ENCODE data around the gene COQ10B.
"Not testable (repeated sequence)": the region's sequence is repeated elsewhere in the genome, so short reads cannot be mapped to it uniquely, and the experiment has no call there.

Gene COQ10B

GRCh38 chr2:197477797-197478196, 24.4 kb downstream of the COQ10B start:
- no peak overlapping the region for H3K27ac ChIP-seq (ENCODE audit: low read depth, low read length)
- H3K9ac ChIP-seq (ENCODE audit: low read length) = no peak overlapping the region
- H3K79me1 ChIP-seq (ENCODE audit: low read length) = no peaks in the 10 kb centered on the region
- H3K18ac ChIP-seq (ENCODE audit: low read length) = no peak overlapping the region
- no peak overlapping the region for H3K4me2 ChIP-seq (ENCODE audit: low read length)
- H2BK15ac ChIP-seq (replicated peaks; ENCODE audit: low read depth) = no peak overlapping the region
- H4K5ac ChIP-seq (ENCODE audit: low read length) = no peak overlapping the region
- no peaks in the 10 kb centered on the region for H3K27me3 ChIP-seq (ENCODE audit: insufficient read depth, low read length, poor library complexity)
- H3K23ac ChIP-seq (ENCODE audit: low read length) = no peak overlapping the region
- no peak overlapping the region for H2BK120ac ChIP-seq (ENCODE audit: low read depth, low read length)
- H3K4ac ChIP-seq (ENCODE audit: low read depth, low read length) = no peak overlapping the region
- no peak for DNase-seq
- WGBS (ENCODE audit: extremely low coverage, insufficient coverage, low lambda C conversion rate) = no CpG with 5 or more reads among the region's 3 CpGs
- H3K4me3 ChIP-seq (ENCODE audit: low read length) = no peak overlapping the region
- no peaks in the 10 kb centered on the region for H3K4me1 ChIP-seq (ENCODE audit: control insufficient read depth, low read depth, low read length)
- no peak overlapping the region for H4K8ac ChIP-seq (ENCODE audit: low read depth, low read length)
- H2AK5ac ChIP-seq (ENCODE audit: low read length) = no peak overlapping the region
- H3K36me3 ChIP-seq (ENCODE audit: control insufficient read depth, insufficient read depth, low read length) = no peaks in the 10 kb centered on the region
- no peak overlapping the region for H2BK5ac ChIP-seq (ENCODE audit: low read length)
- H3K56ac ChIP-seq (ENCODE audit: low read length) = no peak overlapping the region
- H3K79me2 ChIP-seq (ENCODE audit: control insufficient read depth, insufficient read depth, low read length) = no peaks in the 10 kb centered on the region

- no peak for DNase-seq
- Histone ChIP-seq H3K27ac (ENCODE audit: low read depth, low read length) (no peak overlapping the region), H3K4me2 (ENCODE audit: low read length) (no peak overlapping the region), H3K27me3 (ENCODE audit: insufficient read depth, low read length, poor library complexity) (no peaks in the 10 kb centered on the region), H2BK120ac (ENCODE audit: low read depth, low read length) (no peak overlapping the region), H3K4me1 (ENCODE audit: control insufficient read depth, low read depth, low read length) (no peaks in the 10 kb centered on the region), H4K5ac (ENCODE audit: low read length) (no peak overlapping the region), H3K56ac (ENCODE audit: low read length) (no peak overlapping the region), H3K79me1 (ENCODE audit: low read length) (no peaks in the 10 kb centered on the region), H3K23ac (ENCODE audit: low read length) (no peak overlapping the region), H2BK15ac (replicated peaks; ENCODE audit: low read depth) (no peak overlapping the region), H3K36me3 (ENCODE audit: control insufficient read depth, insufficient read depth, low read length) (no peaks in the 10 kb centered on the region), H4K8ac (ENCODE audit: low read depth, low read length) (no peak overlapping the region), H2AK5ac (ENCODE audit: low read length) (no peak overlapping the region), H3K18ac (ENCODE audit: low read length) (no peak overlapping the region), H3K79me2 (ENCODE audit: control insufficient read depth, insufficient read depth, low read length) (no peaks in the 10 kb centered on the region), H3K9ac (ENCODE audit: low read length) (no peak overlapping the region), H2BK5ac (ENCODE audit: low read length) (no peak overlapping the region), H3K4me3 (ENCODE audit: low read length) (no peak overlapping the region), H3K4ac (ENCODE audit: low read depth, low read length) (no peak overlapping the region)
- WGBS (ENCODE audit: extremely low coverage, insufficient coverage, low lambda C conversion rate) = no CpG with 5 or more reads among the region's 9 CpGs
These were observed 27.0 kb downstream of the COQ10B start for GRCh38 chr2:197480165-197481036.

- H3K27me3 ChIP-seq (ENCODE audit: insufficient read depth, low read length, poor library complexity); H3K27ac ChIP-seq (ENCODE audit: low read depth, low read length); H3K9ac ChIP-seq (ENCODE audit: low read length); H3K4me1 ChIP-seq (ENCODE audit: control insufficient read depth, low read depth, low read length); H4K8ac ChIP-seq (ENCODE audit: low read depth, low read length); H3K4me3 ChIP-seq (ENCODE audit: low read length); H2AK5ac ChIP-seq (ENCODE audit: low read length); H3K18ac ChIP-seq (ENCODE audit: low read length); H3K4ac ChIP-seq (ENCODE audit: low read depth, low read length); H4K5ac ChIP-seq (ENCODE audit: low read length); H2BK15ac ChIP-seq (replicated peaks; ENCODE audit: low read depth); H3K23ac ChIP-seq (ENCODE audit: low read length); H3K79me1 ChIP-seq (ENCODE audit: low read length); H2BK5ac ChIP-seq (ENCODE audit: low read length); H3K79me2 ChIP-seq (ENCODE audit: control insufficient read depth, insufficient read depth, low read length); H2BK120ac ChIP-seq (ENCODE audit: low read depth, low read length); H3K56ac ChIP-seq (ENCODE audit: low read length); H3K36me3 ChIP-seq (ENCODE audit: control insufficient read depth, insufficient read depth, low read length); H3K4me2 ChIP-seq (ENCODE audit: low read length): not testable (repeated sequence)
- WGBS (ENCODE audit: extremely low coverage, insufficient coverage, low lambda C conversion rate) = no CpG with 5 or more reads among the region's 3 CpGs
- DNase-seq = peak; percentile 16
These were observed 30.9 kb downstream of the COQ10B start for GRCh38 chr2:197484248-197484647.

GRCh38 chr2:197486175-197486574, 32.8 kb downstream of the COQ10B start:
- Histone ChIP-seq H3K56ac (ENCODE audit: low read length) (no peak overlapping the region), H2BK120ac (ENCODE audit: low read depth, low read length) (no peak overlapping the region), H3K4me3 (ENCODE audit: low read length) (no peak overlapping the region), H4K8ac (ENCODE audit: low read depth, low read length) (no peak overlapping the region), H2BK5ac (ENCODE audit: low read length) (no peak overlapping the region), H3K9ac (ENCODE audit: low read length) (no peak overlapping the region), H4K5ac (ENCODE audit: low read length) (no peak overlapping the region), H3K79me2 (ENCODE audit: control insufficient read depth, insufficient read depth, low read length) (no peaks in the 10 kb centered on the region), H3K18ac (ENCODE audit: low read length) (no peak overlapping the region), H3K27ac (ENCODE audit: low read depth, low read length) (no peak overlapping the region), H3K23ac (ENCODE audit: low read length) (no peak overlapping the region), H3K4ac (ENCODE audit: low read depth, low read length) (no peak overlapping the region), H2BK15ac (replicated peaks; ENCODE audit: low read depth) (no peak overlapping the region), H3K4me2 (ENCODE audit: low read length) (no peak overlapping the region), H3K4me1 (ENCODE audit: control insufficient read depth, low read depth, low read length) (no peaks in the 10 kb centered on the region), H2AK5ac (ENCODE audit: low read length) (no peak overlapping the region), H3K27me3 (ENCODE audit: insufficient read depth, low read length, poor library complexity) (no peaks in the 10 kb centered on the region), H3K36me3 (ENCODE audit: control insufficient read depth, insufficient read depth, low read length) (peaks cover 11% of the 10 kb centered on the region), H3K79me1 (ENCODE audit: low read length) (peaks cover 4% of the 10 kb centered on the region)
- no CpG with 5 or more reads among the region's 2 CpGs for WGBS (ENCODE audit: extremely low coverage, insufficient coverage, low lambda C conversion rate)
- DNase-seq = no peak

GRCh38 chr2:197487385-197487784, 34.0 kb downstream of the COQ10B start:
- H4K8ac ChIP-seq (ENCODE audit: low read depth, low read length) = no peak overlapping the region
- H3K23ac ChIP-seq (ENCODE audit: low read length) = no peak overlapping the region
- no peak overlapping the region for H3K4me3 ChIP-seq (ENCODE audit: low read length)
- no peak for DNase-seq
- WGBS (ENCODE audit: extremely low coverage, insufficient coverage, low lambda C conversion rate) = no CpG with 5 or more reads among the region's 4 CpGs
- H2AK5ac ChIP-seq (ENCODE audit: low read length) = no peak overlapping the region
- H2BK15ac ChIP-seq (replicated peaks; ENCODE audit: low read depth) = no peak overlapping the region
- H3K9ac ChIP-seq (ENCODE audit: low read length) = no peak overlapping the region
- H4K5ac ChIP-seq (ENCODE audit: low read length) = no peak overlapping the region
- no peak overlapping the region for H2BK5ac ChIP-seq (ENCODE audit: low read length)
- H3K27me3 ChIP-seq (ENCODE audit: insufficient read depth, low read length, poor library complexity) = no peaks in the 10 kb centered on the region
- H3K36me3 ChIP-seq (ENCODE audit: control insufficient read depth, insufficient read depth, low read length) = peaks cover 11% of the 10 kb centered on the region
- no peak overlapping the region for H3K4me2 ChIP-seq (ENCODE audit: low read length)
- H3K79me1 ChIP-seq (ENCODE audit: low read length) = peaks cover 4% of the 10 kb centered on the region
- H3K79me2 ChIP-seq (ENCODE audit: control insufficient read depth, insufficient read depth, low read length) = no peaks in the 10 kb centered on the region
- H3K56ac ChIP-seq (ENCODE audit: low read length) = no peak overlapping the region
- H3K4me1 ChIP-seq (ENCODE audit: control insufficient read depth, low read depth, low read length) = no peaks in the 10 kb centered on the region
- H3K4ac ChIP-seq (ENCODE audit: low read depth, low read length) = no peak overlapping the region
- H3K18ac ChIP-seq (ENCODE audit: low read length) = no peak overlapping the region
- H2BK120ac ChIP-seq (ENCODE audit: low read depth, low read length) = no peak overlapping the region
- H3K27ac ChIP-seq (ENCODE audit: low read depth, low read length) = no peak overlapping the region

Data from mesendoderm (in vitro differentiated cells).